HG03280 (cell line): ENCODE data around the gene NR3C1.

Experiments used
- ATAC-seq: cut with Tn5 transposase; IDR thresholded peaks from one replicate; pipeline ENCODE4 v1.9.1; 2021; ENCODE audit warnings: mild to moderate bottlenecking, moderate library complexity; ENCODE audit not compliant: unreplicated experiment

The NR3C1 gene

DNA sequence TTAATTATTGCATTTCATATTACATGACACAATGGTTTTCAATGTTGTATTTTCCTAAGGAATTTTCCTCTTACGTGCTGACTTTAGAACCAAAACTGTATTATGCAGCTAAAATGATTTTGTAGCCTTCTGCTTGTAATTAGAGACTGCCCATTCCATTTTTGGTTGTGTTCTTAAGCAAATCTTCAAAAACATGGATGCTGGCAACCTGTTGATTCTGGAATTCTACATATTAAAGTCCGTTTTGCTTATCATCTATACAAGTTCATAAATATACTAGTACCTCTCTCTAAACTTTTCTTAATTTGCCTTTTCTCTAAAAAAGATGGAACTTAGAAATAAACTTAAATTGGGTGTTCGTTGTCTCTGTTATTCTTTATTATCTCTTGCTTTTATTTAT lies 88.3 kb downstream of the NR3C1 start:
- ATAC-seq: no peak

DNA sequence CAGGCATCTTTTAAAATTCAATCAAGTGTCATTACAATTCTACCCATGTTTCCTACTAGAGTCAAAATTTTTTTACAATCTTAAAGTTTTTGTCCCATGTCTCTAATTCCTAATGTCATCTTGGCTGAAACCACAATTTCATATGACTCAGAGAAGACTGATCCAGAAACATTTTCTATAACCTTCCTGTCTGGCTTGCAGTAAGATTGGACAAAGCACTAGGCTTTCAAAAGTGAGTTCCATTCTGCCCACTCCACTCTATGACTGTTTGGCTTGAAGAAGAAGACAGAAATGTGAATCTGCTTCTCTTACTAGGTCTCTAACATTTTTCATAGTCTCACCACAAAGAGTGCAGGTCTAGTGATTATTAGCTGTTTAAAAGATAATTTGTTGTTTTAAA lies 88.8 kb downstream of the NR3C1 start:
- no peak for ATAC-seq

DNA sequence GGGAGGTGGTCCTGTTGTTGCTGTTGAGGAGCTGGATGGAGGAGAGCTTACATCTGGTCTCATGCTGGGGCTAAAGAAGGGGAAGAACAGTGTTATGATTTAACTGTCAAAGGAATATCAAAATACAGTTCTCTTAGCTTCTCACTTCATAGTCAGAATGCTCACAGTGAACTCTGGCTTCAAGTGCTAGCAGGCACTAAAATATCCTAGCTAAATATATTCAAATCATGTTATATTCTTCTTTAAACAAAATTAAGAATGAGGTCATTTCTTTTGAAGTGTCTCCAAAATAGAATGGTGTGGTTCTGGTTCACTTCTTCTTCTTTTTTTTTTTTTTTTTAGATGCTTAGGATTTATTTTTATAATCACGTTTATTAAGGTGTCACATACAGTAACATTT lies 89.4 kb downstream of the NR3C1 start:
- no peak for ATAC-seq

- no peak for ATAC-seq
Observed at GRCh38 chr5:143313298-143313852, 90.1 kb downstream of the NR3C1 start.

GRCh38 chr5:143312822-143313221 lies 90.7 kb downstream of the NR3C1 start:
- no peak for ATAC-seq

GRCh38 chr5:143311955-143312354 lies 91.5 kb downstream of the NR3C1 start:
- no peak for ATAC-seq

DNA sequence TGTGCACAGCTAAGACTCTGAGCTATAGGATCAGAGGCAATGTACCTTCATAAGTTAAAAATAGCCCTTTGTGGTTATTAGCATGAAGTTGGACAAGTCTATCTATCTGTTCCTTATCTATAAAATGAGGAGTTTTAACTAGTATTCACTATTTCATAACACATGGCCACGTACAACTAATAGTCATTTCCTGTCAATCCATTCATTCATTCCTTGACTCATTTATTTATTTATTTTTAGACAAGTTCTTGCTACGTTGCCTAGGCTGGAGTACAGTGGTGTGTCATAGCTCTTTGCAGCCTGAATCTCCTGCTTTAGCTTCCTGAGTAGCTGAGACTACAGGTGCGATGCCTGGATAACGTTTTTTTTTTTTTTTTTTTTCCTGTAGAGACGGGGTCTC lies 92.1 kb downstream of the NR3C1 start:
- ATAC-seq: no peak

- no peak for ATAC-seq
Observed at GRCh38 chr5:143309661-143310431, 93.6 kb downstream of the NR3C1 start.

DNA sequence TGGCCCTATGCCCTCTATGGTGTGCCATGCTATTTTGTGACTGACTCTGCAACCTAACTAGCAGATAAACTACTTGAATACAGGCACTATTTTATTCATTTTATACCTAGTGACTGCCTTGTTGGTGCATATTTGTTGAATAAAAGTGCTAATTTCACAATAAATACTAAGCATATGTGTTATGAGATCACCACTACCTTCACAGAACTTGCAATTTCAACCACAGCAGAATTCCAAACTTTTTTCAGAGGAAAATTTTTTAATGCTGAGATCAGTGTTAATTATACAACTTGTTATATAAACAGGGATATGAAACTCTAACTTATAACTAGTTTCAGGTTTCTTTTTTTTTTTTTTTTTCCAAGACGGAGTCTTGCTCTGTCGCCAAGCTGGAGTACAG lies 94.8 kb downstream of the NR3C1 start:
- no peak for ATAC-seq

DNA sequence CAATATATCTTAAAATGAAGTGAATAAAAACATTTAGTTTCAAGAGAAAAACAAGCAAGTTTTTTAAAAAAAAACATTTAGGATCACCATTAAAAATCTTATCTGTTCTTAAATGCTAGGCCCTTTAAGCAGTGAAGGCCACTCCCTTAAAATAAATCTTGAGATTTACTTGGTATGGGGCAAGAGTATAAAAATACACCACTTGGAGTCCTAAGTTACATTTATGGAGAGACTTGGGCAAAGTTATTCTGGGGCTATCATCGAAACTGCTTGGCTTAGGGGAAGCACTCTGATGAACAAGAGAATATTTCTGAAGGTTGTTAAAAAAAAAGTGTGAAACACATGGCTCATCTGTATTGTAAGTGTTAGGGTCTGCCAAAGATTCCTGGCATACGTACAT lies 97.4 kb downstream of the NR3C1 start:
- no peak for ATAC-seq

GRCh38 chr5:143304836-143305475 lies 98.5 kb downstream of the NR3C1 start:
- ATAC-seq: no peak

DNA sequence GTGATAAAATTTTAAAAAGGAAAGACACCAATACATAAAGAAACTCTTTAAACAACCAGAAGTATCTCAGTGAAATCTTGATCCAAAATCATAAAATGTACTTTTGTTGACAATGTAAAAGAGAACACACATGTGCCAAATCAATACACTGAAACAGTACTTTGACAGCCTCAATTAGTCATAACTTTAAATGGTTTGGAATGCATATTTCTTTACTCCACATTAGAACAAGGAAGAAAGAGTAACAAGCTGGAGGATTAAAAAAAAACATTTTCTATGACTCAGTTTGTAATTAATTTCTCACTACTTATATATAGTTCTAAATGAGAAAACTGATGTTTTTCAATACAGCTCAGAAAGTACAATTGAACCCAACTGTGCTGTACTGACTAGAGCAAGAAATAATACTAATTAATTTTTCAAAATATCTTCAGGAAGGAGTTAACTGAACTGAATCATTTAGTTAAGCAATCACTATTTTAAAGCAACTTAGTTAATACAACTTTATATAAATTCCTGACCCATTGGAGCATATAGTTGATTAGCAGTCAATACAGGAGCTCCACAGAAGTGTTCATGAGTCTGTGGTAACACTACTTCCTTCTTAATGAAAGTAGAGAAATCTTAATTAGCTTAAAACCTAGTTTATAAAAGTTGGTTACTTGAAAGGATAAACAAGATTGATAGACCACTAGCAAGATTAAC lies 101.0 kb downstream of the NR3C1 start:
- no peak for ATAC-seq

DNA sequence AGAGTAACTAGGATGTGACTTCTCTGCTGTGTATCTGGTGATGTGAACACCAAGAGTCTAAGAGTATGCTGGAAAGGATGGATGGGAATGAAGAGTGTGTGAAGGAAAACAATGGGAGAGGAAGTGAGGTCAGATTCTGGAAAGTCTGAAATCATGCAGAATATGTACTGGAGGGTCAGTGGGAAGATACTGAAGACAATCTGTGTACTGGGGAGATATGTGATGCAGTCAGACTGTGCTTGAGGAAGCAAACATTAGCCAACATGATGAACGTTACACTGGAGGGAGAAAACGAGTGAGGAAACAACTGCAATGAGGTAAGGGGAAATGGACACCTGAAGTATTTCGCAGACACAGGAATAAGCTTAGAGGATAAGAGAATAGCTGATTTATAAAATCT lies 105.7 kb downstream of the NR3C1 start:
- no peak for ATAC-seq

- no peak for ATAC-seq
Observed at GRCh38 chr5:143290125-143290524, 113.4 kb downstream of the NR3C1 start.

DNA sequence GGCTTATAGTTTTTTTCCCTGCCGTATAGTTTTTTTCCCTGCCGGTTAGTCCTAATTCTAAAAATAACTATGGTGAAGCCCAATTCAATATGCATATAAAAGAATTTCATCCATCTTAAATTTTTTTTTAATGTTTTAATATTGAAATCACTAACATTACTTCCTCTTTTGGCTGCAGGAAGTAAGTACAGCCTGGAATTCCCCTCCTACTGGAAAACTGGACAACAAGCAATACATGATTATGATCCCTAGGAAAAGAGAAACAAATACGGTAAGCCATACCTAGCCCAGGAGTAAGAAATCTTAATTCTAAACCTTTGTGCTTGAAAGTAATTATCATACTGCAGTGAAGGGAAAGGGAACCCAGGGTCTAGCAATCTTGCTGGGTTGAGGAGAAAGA lies 119.0 kb downstream of the NR3C1 start:
- no peak for ATAC-seq

- ATAC-seq: no peak
Observed at GRCh38 chr5:143284002-143284401, 119.5 kb downstream of the NR3C1 start.

GRCh38 chr5:143281226-143281625 lies 122.3 kb downstream of the NR3C1 start:
- no peak for ATAC-seq

DNA sequence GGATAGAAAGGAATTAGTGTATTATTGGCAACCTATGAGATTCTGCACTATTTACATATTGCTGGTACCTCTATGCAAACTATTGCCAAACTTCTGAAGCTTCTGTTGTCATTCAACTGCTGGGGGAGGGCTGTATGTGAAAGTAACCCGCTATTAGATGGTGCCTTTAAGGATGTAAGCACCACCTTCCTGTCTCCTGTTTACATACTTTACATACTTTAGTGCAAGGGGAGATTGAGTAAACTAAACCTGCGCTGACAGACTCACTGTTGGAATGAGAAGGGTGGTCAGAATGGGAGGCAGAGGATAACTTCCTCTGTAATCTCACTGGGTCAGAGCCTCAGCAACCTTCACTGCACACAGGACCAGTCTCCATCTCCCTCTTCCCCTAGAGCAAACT lies 123.8 kb downstream of the NR3C1 start:
- no peak for ATAC-seq

DNA sequence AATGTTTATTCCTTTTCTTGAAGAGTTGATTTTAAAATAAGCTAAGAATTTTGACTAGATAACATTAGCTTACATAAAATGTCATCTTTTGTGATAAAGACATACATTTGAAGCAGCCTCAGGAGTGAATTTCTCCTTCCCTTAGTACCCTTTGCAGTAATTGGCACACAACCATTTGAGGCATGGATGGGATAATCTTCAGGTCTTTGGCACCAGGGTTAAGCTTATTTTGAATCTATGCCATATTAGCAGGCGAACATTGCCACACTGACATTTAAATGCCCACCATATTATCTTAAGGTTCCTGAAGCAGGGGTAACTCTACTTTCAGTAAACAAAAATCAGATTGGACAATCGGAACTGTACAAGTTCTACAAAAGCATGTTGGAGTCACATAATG lies 126.0 kb downstream of the NR3C1 start:
- no peak for ATAC-seq

GRCh38 chr5:143275512-143276363 lies 127.7 kb downstream of the NR3C1 start:
- ATAC-seq: no peak

DNA sequence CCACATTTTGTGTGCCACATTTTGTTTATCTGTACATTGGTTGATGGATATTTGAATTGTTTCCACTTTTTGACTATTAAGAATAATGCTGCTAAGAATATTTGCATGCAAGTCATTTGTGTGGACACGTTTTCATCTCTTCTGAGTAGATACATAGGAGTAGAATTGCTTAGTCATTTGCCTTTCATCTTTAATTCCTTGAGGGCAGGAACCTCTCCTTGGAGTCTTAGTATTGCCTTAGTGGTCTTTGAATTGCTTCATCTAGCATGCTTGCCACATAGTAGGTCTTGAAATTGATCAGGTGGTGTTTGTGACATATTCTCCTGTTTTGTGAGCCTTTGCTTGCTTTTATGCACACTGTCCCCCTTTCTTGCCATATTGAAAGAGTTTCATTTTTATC lies 128.5 kb downstream of the NR3C1 start:
- ATAC-seq: no peak
